Epithelial cell of proximal tubule (primary cell): ENCODE data around the gene RHEBL1. TPM values are rescaled to one million over a fixed set of nuclear protein-coding genes. Genes with fewer than 3 reads are reported as not detected.
A peak's percentile ranks its signal among the peaks of the same experiment; 100 is the strongest.

Experiments
- DNase-seq: peaks from one replicate; pipeline ENCODE4 v3.0.0-alpha.2; 2011; ENCODE audit warnings: low read depth
- H3K4me3 ChIP-seq: 2 replicates; pipeline ENCODE4 v1.5.1; 2011; ENCODE audit warnings: low read depth, mild to moderate bottlenecking, low read length
- total RNA-seq: library from RNA; depleted of rRNA; stranded (reverse); fragments of >200 nt; gene quantifications from 2 replicates; pipeline ENCODE4 v1.2.3, GENCODE V29; 2015
- TF ChIP-seq, protein P1 (sequence below): conservative IDR thresholded peaks from 2 replicates; pipeline ENCODE4 v1.5.1; 2012; ENCODE audit warnings: low read depth, mild to moderate bottlenecking, low read length

The RHEBL1 gene
- total RNA-seq, 1 donor from 2014 or later: 1.6 TPM

DNA sequence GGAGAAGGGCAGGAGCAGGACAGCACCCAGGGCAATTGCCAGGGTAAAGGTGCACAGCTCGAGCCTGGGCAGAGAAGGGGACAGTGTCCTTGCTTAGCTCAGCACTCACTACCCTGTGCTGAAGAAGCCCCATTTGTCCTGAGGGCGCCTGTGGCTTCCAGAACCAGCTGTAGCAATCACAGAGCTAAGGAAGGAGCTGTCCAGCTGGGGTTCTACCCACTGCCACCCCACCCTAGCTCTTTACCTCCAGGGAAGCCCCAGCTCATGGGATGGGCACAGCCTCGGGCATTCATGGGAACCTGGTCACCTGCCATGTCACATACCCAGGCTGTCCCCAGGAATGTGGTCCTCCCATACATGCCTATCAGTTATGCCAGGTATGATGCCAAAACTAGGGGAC, 35.0 kb upstream of the RHEBL1 start:
- no peak for DNase-seq
- TF ChIP-seq, protein P1, sequence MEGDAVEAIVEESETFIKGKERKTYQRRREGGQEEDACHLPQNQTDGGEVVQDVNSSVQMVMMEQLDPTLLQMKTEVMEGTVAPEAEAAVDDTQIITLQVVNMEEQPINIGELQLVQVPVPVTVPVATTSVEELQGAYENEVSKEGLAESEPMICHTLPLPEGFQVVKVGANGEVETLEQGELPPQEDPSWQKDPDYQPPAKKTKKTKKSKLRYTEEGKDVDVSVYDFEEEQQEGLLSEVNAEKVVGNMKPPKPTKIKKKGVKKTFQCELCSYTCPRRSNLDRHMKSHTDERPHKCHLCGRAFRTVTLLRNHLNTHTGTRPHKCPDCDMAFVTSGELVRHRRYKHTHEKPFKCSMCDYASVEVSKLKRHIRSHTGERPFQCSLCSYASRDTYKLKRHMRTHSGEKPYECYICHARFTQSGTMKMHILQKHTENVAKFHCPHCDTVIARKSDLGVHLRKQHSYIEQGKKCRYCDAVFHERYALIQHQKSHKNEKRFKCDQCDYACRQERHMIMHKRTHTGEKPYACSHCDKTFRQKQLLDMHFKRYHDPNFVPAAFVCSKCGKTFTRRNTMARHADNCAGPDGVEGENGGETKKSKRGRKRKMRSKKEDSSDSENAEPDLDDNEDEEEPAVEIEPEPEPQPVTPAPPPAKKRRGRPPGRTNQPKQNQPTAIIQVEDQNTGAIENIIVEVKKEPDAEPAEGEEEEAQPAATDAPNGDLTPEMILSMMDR: no peak
- H3K4me3 ChIP-seq: no peak overlapping the region

- no peak overlapping the region for H3K4me3 ChIP-seq
- TF ChIP-seq, protein P1: no peak
- DNase-seq: no peak
Measured at GRCh38 chr12:49100380-49100779, 30.6 kb upstream of the RHEBL1 start.

DNA sequence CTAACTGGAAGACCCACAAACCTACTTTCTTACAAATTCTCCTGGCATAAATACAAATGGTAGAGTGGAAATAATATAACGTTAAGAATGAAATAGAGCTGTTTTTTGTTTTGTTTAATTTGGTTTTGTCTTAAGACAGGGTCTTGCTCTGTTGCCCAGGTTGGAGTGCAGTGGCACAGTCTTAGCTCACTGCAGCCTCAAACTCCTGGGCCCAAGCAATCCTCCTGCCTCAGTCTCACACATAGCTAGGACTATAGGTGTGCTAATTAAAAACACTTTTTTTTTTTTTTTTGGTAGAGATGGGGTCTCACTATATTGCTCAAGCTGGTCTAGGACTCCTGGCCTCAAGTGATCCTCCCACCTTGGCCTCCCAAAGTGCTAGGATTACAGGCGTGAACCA, 28.9 kb upstream of the RHEBL1 start:
- TF ChIP-seq, protein P1: no peak
- no peak overlapping the region for H3K4me3 ChIP-seq
- no peak for DNase-seq

DNA sequence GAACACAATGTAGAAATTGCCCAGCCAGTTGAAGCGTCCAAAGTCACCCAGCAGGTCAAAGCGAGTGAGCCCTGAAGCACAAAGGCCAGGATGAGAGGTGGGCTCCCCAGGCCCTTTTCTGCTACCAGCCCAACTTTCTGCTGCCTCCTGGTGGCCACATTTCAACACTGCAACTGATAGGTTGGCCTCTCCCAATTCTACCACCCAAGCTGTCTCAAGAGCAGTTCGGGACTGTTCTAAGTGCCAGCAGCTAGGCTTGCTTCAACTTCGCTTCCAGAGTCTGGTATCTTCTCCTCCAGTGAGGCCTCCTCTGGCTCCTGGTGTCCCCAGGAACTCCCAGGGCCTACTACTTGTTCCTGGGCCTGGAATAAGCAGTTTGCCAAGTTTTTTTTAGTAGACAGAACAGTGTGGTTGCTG, 28.3 kb upstream of the RHEBL1 start:
- TF ChIP-seq, protein P1: peak; percentile 77
- no peak for DNase-seq
- H3K4me3 ChIP-seq: no peak overlapping the region

DNA sequence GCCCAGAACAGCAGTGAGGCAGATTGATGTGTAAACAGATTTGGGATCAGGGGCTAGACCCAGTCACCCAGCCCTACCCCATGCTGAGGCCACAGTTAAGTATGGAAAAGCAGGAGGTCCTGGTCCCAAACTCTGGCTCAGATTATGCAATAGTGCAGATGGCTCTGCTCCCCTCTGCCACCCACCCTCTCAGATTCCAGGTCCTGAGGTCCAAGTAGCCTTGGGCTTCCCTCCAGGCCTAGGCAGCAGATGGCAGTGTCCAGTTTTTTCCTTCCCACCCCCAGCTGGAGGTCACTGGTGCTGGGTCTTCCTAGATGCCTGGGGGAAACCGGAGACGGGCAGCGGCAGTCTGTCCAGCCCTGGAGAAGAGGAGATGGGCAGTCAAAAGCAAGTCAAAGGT, 27.6 kb upstream of the RHEBL1 start:
- TF ChIP-seq, protein P1: no peak
- no peak overlapping the region for H3K4me3 ChIP-seq
- DNase-seq: no peak

DNA sequence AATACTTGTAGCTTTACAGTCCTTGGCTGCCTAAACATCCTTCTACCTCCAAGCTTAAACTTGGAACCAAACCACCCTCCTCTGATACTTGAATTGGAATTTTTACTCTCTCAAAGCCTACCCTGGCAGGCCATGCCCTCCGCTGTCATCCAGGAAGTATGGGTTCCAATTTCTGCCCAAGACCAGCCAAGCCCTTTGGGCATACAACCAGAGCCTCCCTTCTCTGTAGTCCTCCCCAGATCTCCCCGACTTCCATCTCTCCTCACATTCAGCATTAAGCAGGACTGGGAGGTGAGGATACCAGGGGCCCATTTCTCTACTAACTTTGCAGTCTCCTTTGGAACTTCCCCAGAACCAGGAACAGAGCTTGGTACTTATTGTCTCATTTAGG, 25.2 kb upstream of the RHEBL1 start:
- TF ChIP-seq, protein P1: no peak
- no peak for DNase-seq
- H3K4me3 ChIP-seq: no peak overlapping the region

DNA sequence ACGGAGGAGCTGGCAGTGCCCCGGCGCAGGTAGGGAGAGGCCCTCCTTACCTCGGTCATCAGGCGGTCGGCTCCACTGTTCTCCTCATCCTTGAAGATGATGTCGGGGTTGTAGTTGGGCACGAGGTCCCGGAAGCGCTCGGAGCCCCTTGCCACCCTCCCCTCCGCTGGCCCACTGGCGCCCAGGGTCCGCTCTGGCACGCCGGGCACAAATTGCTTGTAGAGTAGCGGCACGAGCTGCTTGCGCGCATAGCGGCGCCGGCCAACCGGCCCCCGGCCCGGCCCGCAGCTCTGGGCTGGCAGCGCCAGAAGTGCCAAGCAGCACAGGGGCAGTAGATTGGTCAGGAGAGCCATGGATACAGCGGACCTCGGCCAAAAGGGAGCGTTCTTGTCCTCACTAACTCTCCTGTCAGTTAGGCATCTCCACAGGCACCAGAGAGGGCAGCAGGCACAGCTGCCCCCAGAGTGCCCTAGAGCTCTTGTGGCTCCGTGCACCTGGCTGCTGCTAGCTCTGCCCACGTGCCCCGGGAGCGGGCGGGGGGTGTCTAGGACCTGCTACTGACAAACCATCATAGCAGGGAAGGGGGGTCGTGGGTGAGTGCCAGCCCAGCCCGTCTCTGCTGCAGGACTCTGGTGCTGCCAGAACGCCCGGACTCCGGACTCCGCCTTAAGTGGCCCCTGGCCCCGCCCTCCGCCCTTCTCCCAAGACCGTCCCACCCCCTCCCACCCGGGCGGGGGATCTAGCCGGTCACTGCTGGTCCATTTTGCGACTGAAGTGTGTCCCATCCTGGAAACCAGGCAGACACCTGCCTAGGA, 24.6 kb upstream of the RHEBL1 start, which contains the start of gene DHH:
Gene DHH, minus strand, starts transcription at position 642 of the 815 bp plus-strand sequence. Its CDS starts 289 bp downstream, at position 353.
- H3K4me3 ChIP-seq: peak within 1 kb of the TSS; percentile 28
- no peak for DNase-seq

More for the DNA sequence above, 24.6 kb upstream of the RHEBL1 start, which contains the start of gene DHH:
- TF ChIP-seq, protein P1: no peak
